ENCODE data around the gene SULT1B1.

SULT1B1 gene

GRCh38 chr4:69765751-69766150 is 5.3 kb upstream of the SULT1B1 start:
- no peak for TF ChIP-seq CTCF (IDR thresholded peaks at IDR 0.05; ENCODE audit: extremely low read depth, missing control alignments)
- no peak for DNase-seq (ENCODE audit: low spot score)

- no peak for TF ChIP-seq CTCF (IDR thresholded peaks at IDR 0.05; ENCODE audit: extremely low read depth, missing control alignments)
- DNase-seq (ENCODE audit: low spot score), result no peak
These were observed 3.9 kb upstream of the SULT1B1 start for GRCh38 chr4:69764311-69764710.

GRCh38 chr4:69763233-69763632 is 2.8 kb upstream of the SULT1B1 start:
- no peak for DNase-seq (ENCODE audit: low spot score)
- TF ChIP-seq CTCF (IDR thresholded peaks at IDR 0.05; ENCODE audit: extremely low read depth, missing control alignments), result no peak

GRCh38 chr4:69759189-69759604 is 1.2 kb downstream of the SULT1B1 start:
- no peak for TF ChIP-seq CTCF (IDR thresholded peaks at IDR 0.05; ENCODE audit: extremely low read depth, missing control alignments)
- no peak for DNase-seq (ENCODE audit: low spot score)

GRCh38 chr4:69757464-69757863 is 3.0 kb downstream of the SULT1B1 start:
- TF ChIP-seq CTCF (IDR thresholded peaks at IDR 0.05; ENCODE audit: extremely low read depth, missing control alignments), result no peak
- no peak for DNase-seq (ENCODE audit: low spot score)

GRCh38 chr4:69754926-69755580 is 5.4 kb downstream of the SULT1B1 start:
- DNase-seq (ENCODE audit: low spot score), result no peak
- no peak for TF ChIP-seq CTCF (IDR thresholded peaks at IDR 0.05; ENCODE audit: extremely low read depth, missing control alignments)

GRCh38 chr4:69753686-69754085 is 6.7 kb downstream of the SULT1B1 start:
- TF ChIP-seq CTCF (IDR thresholded peaks at IDR 0.05; ENCODE audit: extremely low read depth, missing control alignments), result no peak
- DNase-seq (ENCODE audit: low spot score), result no peak
